ENCODE measurements around the gene RASSF6.
"Not testable (repeated sequence)": the region's sequence is repeated elsewhere in the genome, so short reads cannot be mapped to it uniquely, and the experiment has no call there.

The RASSF6 gene

DNA sequence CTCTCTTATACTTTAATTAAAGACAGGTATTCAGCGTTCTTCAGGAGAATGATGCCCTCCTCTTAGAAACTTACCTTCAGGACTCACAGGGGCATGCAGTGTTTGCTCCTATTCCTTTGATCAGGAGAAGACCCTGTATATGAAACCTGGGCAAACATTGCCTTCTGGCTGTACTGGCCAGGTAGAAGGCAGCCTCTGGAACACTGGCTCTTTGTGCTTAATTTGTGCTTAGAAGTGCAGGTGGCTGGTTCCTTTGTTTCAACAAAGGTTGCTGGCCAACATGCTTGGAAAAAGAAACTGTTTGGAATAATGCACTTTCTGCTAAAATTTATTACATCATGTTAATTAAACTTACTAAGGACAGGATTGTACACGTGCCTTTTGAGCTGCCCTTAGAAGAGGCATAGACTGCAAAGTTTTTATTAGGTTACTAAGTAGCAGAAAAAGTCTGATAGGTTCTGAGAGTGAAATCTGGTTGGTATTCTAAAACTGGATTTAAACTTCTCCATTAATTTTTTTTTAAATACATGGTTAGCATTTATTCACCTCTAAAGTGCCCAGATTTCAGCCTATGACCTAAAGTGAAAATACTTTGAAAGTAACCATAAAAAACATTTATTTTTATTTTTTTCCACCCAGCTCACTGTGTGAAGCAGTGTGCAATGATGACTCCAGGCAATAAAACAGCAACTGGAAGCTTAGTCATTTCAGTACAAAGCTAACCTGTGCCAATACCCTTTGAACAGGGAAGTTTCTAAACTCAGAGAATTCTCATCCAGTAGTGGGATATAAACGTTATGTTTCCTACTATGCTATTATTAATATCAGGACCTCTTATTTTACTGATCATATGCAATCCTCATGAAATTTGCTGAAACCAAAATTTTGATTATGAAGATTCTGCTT lies 11.3 kb downstream of the RASSF6 start:
- no peak for DNase-seq

- DNase-seq, result no peak
These were observed 12.7 kb downstream of the RASSF6 start for GRCh38 chr4:73607375-73608033.

- no peak for DNase-seq
These were observed 13.7 kb downstream of the RASSF6 start for GRCh38 chr4:73606465-73606974.

DNA sequence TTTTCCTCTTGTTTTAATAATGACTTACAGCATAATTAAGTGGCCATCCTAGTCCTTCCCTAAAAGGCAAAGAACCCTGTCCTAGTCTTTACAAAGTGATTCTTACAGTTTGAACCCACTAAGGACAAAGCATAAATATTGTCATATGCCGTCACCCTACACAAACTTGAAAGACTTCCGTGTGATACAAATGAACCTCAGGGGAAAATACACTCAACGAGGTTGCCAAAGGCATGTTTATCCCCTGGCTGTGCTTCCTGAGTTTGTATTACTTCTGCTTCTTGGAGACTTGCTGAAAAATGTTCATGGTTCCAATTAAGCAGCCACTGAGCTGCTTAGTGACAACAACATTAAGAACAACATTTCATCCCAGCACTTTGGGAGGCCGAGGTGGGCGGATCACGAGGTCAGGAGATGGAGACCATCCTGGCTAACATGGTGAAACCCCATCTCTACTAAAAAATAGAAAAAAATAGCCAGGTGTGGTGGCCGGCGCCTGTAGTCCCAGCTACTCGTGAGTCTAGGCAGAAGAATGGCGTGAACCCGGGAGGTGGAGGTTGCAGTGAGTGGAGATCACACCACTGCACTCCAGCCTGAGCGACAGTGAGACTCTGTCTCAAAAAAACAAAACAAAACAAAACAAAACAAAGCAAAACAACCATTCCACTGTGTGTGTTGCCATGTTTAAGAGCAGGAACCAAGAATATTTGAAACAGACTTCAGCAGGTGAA lies 16.2 kb downstream of the RASSF6 start:
- no peak for DNase-seq

- DNase-seq, result no peak
These were observed 16.9 kb downstream of the RASSF6 start for GRCh38 chr4:73603271-73603710.

DNA sequence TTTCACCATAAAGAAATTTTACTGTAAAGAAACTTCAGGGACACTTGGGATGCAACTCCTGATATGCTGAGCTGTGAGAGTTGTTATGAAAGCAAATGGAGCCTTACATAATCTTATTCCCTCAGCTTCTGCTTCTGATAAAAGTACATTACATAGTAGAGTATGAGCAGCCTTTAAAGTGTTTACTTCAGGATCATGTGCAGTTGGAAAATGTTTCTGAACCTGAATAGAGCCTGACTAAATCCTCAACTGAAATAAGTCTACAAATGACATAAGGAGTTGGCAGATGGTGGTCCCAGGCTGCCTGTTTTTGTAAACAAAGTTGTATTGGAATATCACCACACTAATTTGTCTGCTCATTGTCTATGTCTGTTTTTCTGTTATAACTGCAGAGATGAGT lies 19.3 kb downstream of the RASSF6 start:
- no peak for DNase-seq

DNA sequence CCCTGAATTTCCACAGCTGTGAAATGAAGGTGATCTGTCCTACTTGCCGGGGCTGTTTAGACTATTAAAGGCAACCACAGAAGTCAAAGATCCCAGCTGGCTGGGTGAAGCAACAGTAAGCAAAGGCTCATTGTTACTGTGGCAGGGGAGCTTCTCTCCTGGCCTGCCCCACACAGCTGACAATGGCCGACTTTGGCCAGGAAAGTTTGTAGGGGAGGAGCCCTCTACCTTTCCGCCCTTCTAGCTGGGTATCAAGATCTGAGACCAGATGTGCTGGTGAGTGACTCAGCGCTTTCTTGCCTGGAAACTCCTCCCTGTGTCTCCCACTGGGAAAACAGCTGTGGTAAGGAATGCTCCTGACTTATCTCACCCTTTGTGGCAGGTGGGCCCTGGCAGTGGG lies 21.1 kb downstream of the RASSF6 start:
- DNase-seq, result no peak

GRCh38 chr4:73597594-73597993 lies 22.6 kb downstream of the RASSF6 start:
- no peak for DNase-seq

- DNase-seq, result not testable (repeated sequence)
These were observed 23.1 kb downstream of the RASSF6 start for GRCh38 chr4:73597183-73597582.

DNA sequence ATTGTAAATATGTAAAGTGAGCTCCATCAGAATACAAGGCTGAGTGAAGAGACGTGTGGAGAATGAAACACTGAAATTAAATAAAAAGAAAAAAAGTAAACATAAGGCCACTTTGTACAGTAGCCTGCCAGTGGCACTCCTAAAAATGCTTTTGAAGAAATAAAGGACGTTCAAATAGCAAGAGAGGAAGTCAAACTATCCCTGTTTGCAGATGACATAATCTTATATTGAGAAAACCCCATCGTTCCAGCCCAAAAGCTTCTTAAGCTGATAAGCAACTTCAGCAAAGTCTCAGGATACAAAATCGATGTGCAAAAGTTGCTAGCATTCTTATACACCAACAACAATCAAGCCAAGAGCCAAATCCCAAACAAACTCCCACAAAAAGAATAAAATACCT lies 24.2 kb downstream of the RASSF6 start:
- no peak for DNase-seq

DNA sequence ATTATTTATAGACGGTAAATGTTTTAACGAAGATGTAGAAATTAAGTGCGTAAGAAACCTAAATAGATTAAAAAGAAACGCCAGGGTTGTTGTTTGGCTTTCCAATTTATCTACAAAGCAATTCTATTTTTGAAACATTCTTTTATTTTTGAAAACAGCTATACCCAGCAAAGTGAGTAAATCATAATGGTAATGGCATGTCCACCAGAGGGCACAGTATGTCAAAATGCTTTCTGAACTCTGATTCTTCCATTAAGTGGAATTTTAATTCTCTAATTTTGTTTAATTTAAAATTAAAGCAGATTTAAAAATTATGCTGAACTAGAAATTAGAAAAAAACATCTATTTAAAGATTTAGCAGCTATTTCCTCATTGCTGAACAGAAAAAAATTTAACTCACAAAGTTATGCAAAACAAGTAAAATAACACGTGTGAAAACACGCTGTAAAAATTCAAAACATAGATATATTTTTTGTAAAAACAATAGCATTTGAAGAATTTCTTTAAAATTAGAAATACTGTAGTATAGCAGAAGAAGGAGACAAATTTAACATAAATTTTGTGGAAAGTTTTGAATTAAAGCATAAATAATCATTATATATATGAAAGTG lies 26.5 kb downstream of the RASSF6 start:
- no peak for DNase-seq

DNA sequence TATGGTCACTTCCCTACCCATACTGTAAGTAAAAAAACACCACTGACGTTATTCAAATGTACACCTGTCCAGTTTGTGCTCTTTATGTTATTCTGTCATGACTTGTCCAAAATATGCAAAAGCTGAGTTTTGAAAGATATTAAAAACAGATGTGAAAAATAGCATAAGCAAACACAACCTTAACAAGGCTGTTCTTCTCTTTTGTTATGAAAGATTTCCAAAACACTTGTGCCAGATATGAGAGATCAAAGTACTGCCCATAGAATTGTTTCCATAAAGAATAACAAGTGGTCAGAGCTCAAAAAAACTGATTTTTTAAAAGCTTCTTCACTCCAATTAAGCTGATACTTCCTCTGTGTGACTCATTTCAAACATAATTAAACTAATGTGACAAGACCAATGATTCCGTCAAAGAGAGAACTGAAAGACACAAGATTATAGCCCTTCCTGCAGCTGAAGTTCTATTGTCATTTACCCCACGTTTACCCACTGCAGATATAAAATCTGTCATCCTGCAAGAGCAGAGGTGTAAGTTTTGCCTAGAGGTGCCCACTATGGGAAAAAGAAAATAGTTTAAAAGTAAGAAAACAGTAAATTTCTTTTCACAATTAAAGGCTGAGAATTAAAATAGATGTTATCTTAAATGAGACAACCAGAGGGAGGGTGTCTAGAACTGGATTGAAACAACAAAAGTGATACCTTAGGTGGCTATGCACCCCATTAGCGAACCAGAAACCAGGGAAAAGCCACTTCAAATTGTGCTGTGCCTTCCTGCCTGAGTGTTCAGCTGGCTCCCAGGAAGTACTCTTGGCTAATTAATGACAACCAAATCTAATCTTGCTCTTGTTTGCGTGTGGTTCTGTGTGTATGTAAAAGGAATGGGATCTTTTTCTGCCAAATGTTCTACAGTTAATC lies 30.1 kb downstream of the RASSF6 start:
- no peak for DNase-seq

DNA sequence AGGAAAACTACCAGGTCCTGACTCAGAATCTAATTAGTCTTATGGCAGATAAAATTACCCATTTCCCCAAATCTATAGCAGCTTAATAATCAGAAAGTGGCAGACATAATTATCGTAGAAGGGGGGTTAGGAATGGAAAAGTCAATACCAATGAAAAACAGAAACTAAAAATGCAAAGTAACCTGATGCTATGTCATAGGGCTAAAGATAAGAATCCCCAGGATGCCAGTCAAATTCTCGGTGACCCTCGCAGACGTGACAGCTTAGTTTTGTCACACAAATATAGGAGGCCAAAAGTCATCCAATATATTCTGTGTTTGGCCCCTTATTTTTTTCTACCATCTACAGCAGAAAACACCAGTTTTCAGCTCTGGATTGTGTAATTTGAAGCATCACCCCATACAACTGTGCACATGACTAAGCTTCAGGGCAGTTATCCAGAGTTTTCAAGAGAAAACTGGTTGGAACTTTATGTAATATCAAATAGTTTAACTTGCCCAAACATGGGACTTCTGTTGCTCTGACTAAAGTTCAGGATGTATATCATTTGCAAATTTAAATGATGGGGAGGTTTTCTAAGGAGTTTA lies 30.9 kb downstream of the RASSF6 start:
- DNase-seq, result no peak

DNA sequence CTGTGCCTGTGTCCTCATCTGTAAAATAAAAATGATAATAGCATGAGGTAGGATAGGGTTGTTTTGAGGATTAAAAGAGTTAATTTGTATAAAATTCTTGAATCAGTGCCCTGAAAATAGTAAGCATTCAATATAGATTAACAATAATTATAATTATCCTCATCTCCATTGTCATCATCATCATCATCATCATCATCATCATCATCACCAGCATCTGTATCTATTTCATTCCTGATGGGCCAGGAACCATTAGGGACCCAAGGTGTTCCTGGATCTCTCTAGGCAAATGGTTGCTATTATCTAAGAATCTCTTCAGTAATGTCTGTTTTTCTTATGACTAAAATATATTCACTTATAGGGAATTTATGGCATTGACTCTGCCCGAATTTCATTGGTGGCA lies 31.6 kb downstream of the RASSF6 start:
- no peak for DNase-seq

GRCh38 chr4:73586666-73587065 lies 33.6 kb downstream of the RASSF6 start:
- DNase-seq, result no peak

DNA sequence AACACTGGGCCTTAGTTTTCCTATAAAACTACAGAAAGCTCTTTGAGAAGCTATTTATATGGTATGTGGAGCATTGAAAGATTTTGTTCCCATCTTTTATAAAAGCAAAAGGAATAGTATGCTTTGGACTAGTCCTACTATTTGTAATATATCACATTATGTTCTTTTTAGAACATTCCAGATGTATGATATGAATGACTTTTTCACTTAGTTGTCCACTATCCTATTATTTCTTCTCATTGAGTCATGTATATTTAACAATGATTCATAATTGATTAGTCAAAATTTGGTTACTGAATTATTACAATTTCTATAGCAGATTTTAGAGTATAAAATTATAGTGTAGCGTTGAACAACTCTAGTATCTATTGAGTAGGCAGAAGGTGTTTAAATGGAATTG lies 34.2 kb downstream of the RASSF6 start:
- no peak for DNase-seq

- no peak for DNase-seq
These were observed 34.9 kb downstream of the RASSF6 start for GRCh38 chr4:73585345-73585744.

DNA sequence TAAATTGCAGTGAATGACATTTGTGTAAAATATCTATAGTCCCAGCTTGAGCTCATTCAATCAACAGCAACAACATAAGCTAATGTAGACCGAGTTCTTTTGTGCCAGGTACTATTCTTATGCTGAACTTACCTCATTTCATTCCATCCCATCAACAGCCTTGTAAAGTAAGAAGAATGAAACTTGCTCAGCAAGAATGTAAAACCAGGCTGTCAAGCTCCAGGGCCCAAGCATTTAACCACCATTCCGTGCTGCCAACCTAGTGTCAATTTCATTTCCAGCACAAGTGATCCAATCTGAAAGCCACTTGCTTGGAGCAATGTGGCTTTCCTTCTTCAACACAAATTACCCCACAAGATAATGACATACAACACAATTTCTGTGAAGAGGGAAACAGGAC lies 36.6 kb downstream of the RASSF6 start:
- DNase-seq, result no peak

DNA sequence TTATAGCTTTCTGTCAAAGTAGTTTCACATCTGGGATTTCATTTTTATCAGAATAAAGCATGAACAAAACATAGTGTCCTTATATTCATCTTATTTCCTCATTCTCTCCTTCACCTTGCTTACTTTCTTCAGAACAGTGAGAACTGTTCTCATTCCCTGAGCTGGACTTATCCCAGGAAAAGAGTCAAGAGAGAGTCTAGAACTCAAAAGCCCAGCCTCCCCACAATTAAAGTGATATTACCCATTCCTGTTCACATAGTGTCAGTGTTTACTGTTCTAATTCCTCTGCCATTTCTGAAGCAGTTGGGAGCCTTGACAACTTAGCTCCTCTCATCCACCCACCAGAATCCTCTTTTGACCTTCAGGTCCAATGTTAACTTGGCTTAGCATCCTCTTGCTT lies 42.9 kb downstream of the RASSF6 start:
- no peak for DNase-seq

- no peak for DNase-seq
These were observed 43.9 kb downstream of the RASSF6 start for GRCh38 chr4:73576381-73576780.

GRCh38 chr4:73575660-73576059 lies 44.6 kb downstream of the RASSF6 start:
- DNase-seq, result no peak

All from NK-92 treated with Interleukin-12 subunit alpha and Interleukin-12 subunit beta, amount 100 ng/mL, for 24 hours (cell line).